ENCODE results near the gene NUDT4.

The NUDT4 gene

DNA sequence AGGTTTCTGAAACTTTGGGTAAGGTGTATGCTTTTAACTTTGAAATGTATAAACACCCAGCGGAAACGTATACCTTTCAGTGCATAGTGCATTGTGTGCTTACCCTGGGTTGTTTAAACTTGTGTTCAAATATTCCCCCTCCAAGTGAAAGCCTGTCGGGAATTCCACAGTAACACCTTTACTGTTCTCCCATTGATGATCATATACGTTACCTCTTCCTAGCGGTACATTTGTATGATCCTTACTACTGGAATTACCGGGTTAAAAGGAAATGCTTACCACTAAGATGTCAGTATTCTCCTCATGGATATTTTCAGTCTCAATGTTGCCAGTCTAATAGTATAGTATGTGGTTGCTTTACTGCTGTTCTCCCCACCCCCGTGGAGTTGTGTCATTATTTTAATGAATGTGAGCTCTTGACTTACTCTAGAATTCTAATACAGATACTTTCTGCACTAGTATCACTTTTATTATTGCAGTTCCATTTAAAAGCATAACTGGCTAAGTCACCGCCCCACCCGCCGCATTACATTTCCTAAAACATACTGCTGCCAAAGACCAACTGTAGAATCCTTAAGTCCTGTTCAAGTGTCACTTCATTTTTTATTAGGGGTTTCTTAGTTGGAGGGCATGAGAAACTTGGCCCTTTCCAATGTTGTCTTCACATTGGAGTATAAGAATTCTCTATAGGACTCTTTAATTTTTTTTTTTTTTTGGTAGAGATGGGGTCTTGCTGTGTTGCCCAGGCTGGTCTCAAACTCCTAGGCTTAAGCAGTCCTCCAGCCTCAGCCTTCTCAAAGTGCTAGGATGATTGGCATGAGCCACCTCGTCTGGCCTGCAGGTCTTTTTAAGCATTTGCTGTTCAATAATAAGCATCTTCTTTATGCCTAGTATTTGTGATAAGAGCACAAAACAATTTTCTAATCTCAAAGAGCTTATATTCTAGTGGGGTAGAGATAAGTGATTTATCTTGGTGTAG, 24.9 kb downstream of the NUDT4 start:
- no peak overlapping the region for H3K4me3 ChIP-seq (replicated peaks; ENCODE audit: low read depth, low read length)
- TF ChIP-seq, protein P1, sequence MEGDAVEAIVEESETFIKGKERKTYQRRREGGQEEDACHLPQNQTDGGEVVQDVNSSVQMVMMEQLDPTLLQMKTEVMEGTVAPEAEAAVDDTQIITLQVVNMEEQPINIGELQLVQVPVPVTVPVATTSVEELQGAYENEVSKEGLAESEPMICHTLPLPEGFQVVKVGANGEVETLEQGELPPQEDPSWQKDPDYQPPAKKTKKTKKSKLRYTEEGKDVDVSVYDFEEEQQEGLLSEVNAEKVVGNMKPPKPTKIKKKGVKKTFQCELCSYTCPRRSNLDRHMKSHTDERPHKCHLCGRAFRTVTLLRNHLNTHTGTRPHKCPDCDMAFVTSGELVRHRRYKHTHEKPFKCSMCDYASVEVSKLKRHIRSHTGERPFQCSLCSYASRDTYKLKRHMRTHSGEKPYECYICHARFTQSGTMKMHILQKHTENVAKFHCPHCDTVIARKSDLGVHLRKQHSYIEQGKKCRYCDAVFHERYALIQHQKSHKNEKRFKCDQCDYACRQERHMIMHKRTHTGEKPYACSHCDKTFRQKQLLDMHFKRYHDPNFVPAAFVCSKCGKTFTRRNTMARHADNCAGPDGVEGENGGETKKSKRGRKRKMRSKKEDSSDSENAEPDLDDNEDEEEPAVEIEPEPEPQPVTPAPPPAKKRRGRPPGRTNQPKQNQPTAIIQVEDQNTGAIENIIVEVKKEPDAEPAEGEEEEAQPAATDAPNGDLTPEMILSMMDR (IDR thresholded peaks at IDR 0.05; ENCODE audit: insufficient read depth, low read length, poor library complexity, severe bottlenecking): no peak
- DNase-seq (ENCODE audit: extremely low read depth, insufficient read length): no peak
- peaks cover 3% of the 10 kb centered on the region for H3K36me3 ChIP-seq (ENCODE audit: control insufficient read depth, insufficient read depth, low read length)
- no peaks in the 10 kb centered on the region for H3K27me3 ChIP-seq (replicated peaks; ENCODE audit: control insufficient read depth, insufficient read depth, low read length)

DNA sequence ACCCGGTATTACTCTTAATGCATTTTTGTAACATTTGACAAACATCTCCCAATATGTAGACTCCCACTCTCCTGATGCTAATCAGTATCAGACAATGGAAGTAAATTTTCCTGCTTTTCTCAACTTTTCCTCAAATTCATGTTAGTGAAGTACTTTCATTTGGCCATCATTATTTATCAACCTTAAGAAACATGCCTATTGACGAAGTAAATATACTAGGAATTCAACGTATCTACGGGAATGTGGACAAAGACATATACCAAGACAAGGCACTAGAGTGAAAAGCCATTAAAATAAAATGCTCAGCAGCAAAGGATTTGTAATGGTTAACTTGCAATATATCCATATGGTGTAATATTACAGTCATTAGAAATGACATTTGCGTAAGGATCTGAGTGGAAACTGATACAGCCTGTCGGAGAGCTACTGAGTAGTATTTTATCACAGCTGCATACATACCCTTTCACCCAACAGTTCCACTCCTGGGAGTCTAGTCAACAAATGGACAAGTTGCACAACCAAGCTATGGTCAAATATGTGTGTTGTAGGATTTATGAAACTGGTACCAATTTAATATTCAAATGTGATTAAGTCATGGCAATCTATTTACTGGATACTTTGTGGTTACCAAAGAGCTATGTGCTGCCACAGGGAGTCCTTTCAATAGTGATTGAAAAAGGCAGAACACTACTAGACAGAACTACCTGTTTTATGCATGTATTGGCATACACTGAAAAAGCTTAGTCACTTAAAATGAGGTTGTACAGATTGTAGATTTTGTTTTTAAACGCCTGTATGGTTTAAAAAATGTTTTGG, 26.5 kb downstream of the NUDT4 start:
- no peaks in the 10 kb centered on the region for H3K27me3 ChIP-seq (replicated peaks; ENCODE audit: control insufficient read depth, insufficient read depth, low read length)
- no peak overlapping the region for H3K4me3 ChIP-seq (replicated peaks; ENCODE audit: low read depth, low read length)
- TF ChIP-seq, protein P1 (IDR thresholded peaks at IDR 0.05; ENCODE audit: insufficient read depth, low read length, poor library complexity, severe bottlenecking): no peak
- no peak for DNase-seq (ENCODE audit: extremely low read depth, insufficient read length)
- no peaks in the 10 kb centered on the region; the same call in 1 of the 2 replicates for H3K36me3 ChIP-seq (ENCODE audit: control insufficient read depth, insufficient read depth, low read length)

DNA sequence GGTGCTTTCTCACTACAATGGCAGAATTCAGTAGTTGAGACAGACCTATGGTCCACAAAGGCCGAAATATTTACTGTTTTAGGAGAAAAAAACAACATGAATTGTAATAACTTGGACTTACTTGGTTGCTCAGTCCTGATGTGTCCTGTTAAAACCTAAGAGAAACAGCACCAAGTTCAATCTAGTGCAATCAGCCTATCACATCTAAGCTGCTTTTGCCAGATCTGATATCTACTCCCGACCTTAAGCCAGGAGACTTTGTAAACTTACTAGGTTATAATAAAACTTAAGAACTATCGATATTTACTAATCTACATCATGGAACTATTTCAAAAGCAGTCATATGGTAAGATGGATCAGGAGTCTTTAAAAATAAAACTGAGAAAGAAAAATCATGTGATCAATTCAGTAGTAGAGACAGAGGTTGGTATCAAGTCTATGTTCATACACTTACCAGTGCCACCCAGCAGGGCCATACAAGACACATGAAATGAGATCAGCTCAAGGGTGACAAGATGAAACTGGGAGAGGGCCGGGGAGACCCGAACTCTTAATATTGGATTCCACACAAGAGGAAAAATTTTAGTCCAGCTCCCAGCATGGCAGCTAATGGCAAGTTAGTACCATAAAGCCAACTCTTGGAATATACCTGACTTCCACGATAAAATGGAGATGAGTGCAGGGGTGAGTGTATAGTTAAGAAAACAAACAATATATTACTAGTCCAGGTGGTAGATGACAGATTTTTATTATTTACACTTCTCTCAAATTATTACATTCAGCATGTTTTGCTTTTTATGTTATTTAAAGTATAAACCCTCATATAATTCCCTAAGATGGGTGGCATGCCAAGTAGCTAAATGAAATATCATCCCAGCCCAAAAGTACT, 27.5 kb downstream of the NUDT4 start:
- DNase-seq (ENCODE audit: extremely low read depth, insufficient read length): no peak
- TF ChIP-seq, protein P1 (IDR thresholded peaks at IDR 0.05; ENCODE audit: insufficient read depth, low read length, poor library complexity, severe bottlenecking): no peak
- Histone ChIP-seq H3K36me3 (ENCODE audit: control insufficient read depth, insufficient read depth, low read length) (no peaks in the 10 kb centered on the region; the same call in 1 of the 2 replicates), H3K27me3 (replicated peaks; ENCODE audit: control insufficient read depth, insufficient read depth, low read length) (no peaks in the 10 kb centered on the region), H3K4me3 (replicated peaks; ENCODE audit: low read depth, low read length) (no peak overlapping the region)

DNA sequence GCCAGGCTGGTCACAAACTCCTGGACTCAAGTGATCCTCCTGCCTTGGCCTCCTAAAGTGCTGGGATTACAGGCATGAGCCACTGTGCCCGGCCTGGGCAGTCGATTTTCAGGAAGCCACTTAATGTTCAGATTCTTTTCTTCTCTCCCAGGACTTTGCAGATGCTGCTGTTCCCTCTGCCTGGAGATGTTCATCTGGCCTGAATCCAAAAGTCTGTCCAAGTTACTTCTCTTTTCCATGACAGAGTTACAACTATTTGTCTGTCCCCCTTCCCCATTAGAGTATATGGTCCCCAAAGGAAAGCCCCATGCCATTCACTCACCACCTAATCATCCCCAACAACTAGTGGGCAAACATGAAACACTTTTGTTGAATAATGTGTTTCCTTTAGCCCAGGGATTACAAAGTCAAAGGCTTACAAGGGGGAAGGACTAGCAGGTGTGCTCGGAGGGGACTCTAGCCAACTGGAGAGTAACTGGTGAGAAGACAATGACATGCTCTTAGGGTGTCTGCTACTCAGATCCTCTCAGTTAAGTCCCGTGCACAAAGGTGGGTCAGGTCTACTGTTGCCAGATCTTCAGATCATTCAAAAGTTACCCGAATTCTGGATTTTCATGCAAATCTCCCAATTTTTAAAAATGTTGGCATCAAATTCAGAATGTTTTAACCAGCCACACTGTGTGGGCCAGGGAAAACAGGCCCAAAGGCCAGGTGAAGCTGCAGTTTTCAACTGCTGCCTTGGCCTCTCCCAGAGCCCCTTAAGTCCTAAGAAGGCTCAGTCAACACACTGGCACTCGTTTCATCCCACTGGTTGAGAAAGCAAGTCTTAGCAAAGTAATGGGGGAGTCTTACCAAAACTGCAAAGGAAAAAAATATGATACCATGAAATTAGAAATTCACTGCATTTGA, 29.6 kb downstream of the NUDT4 start:
- H3K27me3 ChIP-seq (replicated peaks; ENCODE audit: control insufficient read depth, insufficient read depth, low read length): no peaks in the 10 kb centered on the region
- TF ChIP-seq, protein P1 (IDR thresholded peaks at IDR 0.05; ENCODE audit: insufficient read depth, low read length, poor library complexity, severe bottlenecking): no peak
- no peak overlapping the region for H3K4me3 ChIP-seq (replicated peaks; ENCODE audit: low read depth, low read length)
- no peak for DNase-seq (ENCODE audit: extremely low read depth, insufficient read length)
- peaks cover 2% of the 10 kb centered on the region; the same call in 1 of the 2 replicates for H3K36me3 ChIP-seq (ENCODE audit: control insufficient read depth, insufficient read depth, low read length)

Measured in GM06990 (cell line).